VCaP (cell line): ENCODE results near the gene RNU4-1.
A peak's percentile ranks its signal among the peaks of the same experiment; 100 is the strongest.

Experiments used
- H3K27ac ChIP-seq: fragments of 450-650 bp; 2 replicates; pipeline ENCODE4 v1.5.1; 2017
- CTCF ChIP-seq: fragments of 450-650 bp; conservative IDR thresholded peaks from 2 replicates; pipeline ENCODE4 v1.5.1; 2017; ENCODE audit warnings: mild to moderate bottlenecking, moderate library complexity

Gene RNU4-1

GRCh38 chr12:120265473-120266179, 27.4 kb downstream of the RNU4-1 start, which contains the start of gene PXN:
Gene PXN, minus strand, starts transcription at chr12:120265730. Its CDS starts 101 bp downstream, at chr12:120265629.
- peak; percentile 98 for TF ChIP-seq CTCF

GRCh38 chr12:120264904-120265472, 28.0 kb downstream of the RNU4-1 start:
- no peak for TF ChIP-seq CTCF
- peak overlapping the region; percentile 84 for H3K27ac ChIP-seq

More at GRCh38 chr12:120265473-120266179, 27.4 kb downstream of the RNU4-1 start, which contains the start of gene PXN:
- H3K27ac ChIP-seq, result peak within 1 kb of the TSS; percentile 84

GRCh38 chr12:120264086-120264903, 28.7 kb downstream of the RNU4-1 start:
- peak overlapping the region; percentile 84 for H3K27ac ChIP-seq
- TF ChIP-seq CTCF, result no peak

- H3K27ac ChIP-seq, result peak overlapping the region; percentile 84
- TF ChIP-seq CTCF, result no peak
Observed at GRCh38 chr12:120263748-120264085, 29.3 kb downstream of the RNU4-1 start.

- peak overlapping the region; percentile 84 for H3K27ac ChIP-seq
- TF ChIP-seq CTCF, result no peak
Observed at GRCh38 chr12:120262852-120263747, 29.9 kb downstream of the RNU4-1 start.

GRCh38 chr12:120261951-120262851, 30.8 kb downstream of the RNU4-1 start:
- no peak for TF ChIP-seq CTCF
- H3K27ac ChIP-seq, result peak overlapping the region; percentile 84
